ENCODE results near the gene PRSS38. TPM values are rescaled to one million over a fixed set of nuclear protein-coding genes. Genes with fewer than 3 reads are reported as not detected.

PRSS38 gene
- total and polyA plus RNA-seq, 2 experiments from 2014 or later: not detected

GRCh38 chr1:227785094-227785804 is 30.2 kb upstream of the PRSS38 start:
- DNase-seq (ENCODE audit: low spot score) (no peak), ATAC-seq (no peak)
- Histone ChIP-seq H3K4me3 (no peak overlapping the region), H3K27me3 (ENCODE audit: insufficient read depth) (peaks cover 38% of the 10 kb centered on the region), H3K27ac (ENCODE audit: low read depth) (no peak overlapping the region), H4K20me1 (replicated peaks; ENCODE audit: insufficient read depth) (no peaks in the 10 kb centered on the region; the same call in none of the 2 replicates), H3F3A (replicated peaks; ENCODE audit: low read depth) (peaks cover 4% of the 10 kb centered on the region; the same call in 1 of the 2 replicates), H3K36me3 (ENCODE audit: insufficient read depth) (no peaks in the 10 kb centered on the region), H3K4me2 (no peak overlapping the region), H3K79me2 (replicated peaks; ENCODE audit: insufficient read depth) (no peaks in the 10 kb centered on the region), H3K9me2 (ENCODE audit: insufficient read depth) (no peaks in the 10 kb centered on the region), H3K4me1 (ENCODE audit: insufficient read depth) (peaks cover 3% of the 10 kb centered on the region; the same call in 1 of the 2 replicates), H2AFZ (no peak overlapping the region)
- no peaks in the 10 kb centered on the region for H3K36me3 Mint-ChIP-seq (ENCODE audit: low read depth)
- H3K4me1 Mint-ChIP-seq: peaks cover 8% of the 10 kb centered on the region; the same call in 2 of the 3 replicates
- TF ChIP-seq EZH2 (IDR thresholded peaks at IDR 0.05; ENCODE audit: low read depth, unreplicated experiment) (no peak), POLR2AphosphoS5 (IDR thresholded peaks at IDR 0.05; ENCODE audit: low read depth) (no peak)
- no peaks in the 10 kb centered on the region for H3K9me3 Mint-ChIP-seq
- peaks cover 39% of the 10 kb centered on the region for H3K27me3 Mint-ChIP-seq (ENCODE audit: insufficient read depth, low read depth, poor library complexity)
- H3K4me3 Mint-ChIP-seq: no peak overlapping the region
- H3K27ac Mint-ChIP-seq: no peak overlapping the region

DNA sequence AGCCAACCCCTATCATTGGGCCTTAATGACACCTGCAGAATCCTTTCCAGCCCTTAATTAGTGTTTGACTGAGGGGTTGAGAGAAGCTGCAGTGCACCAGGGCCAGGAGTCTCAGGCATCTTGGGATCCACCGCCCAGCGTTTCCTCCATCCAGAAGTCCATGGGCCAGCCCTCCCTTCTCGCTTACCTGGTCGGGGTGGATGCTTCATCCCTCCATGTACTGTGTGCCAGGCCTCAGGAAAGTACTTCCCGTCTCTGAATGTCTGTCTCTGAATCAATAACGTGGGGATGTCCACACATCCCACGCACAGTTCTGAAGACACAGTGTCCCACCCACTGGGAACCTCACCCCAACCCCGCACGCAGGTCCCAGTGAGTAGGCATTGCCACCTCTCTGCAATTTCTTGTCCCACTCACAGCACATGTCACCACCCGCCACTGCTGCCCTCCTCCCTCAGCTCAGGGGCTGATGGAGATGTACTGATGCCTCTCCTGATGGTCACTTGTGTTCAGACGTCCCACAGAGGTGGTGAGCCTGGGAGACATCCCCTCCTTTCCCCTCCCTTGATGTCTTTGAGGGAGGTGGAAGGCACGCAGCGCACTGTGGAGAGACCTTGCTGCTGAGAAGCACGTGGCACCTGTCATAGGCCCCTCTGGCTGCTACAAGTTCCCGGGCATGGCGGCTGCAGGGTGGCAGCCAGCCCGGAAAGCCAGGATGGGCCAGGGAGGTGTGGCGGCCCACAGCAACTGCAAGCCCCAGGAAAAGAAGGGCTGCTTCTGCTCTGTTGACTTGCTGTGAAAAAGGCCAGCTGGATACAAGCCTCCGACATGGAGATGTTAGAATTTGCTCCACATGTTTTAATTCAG is 29.4 kb upstream of the PRSS38 start:
- H3K4me1 ChIP-seq (ENCODE audit: insufficient read depth): peaks cover 3% of the 10 kb centered on the region; the same call in 1 of the 2 replicates
- Mint-ChIP-seq H3K9me3 (no peaks in the 10 kb centered on the region), H3K4me1 (peaks cover 8% of the 10 kb centered on the region; the same call in 2 of the 3 replicates), H3K27me3 (ENCODE audit: insufficient read depth, low read depth, poor library complexity) (peaks cover 39% of the 10 kb centered on the region), H3K27ac (no peak overlapping the region), H3K4me3 (peak overlapping the region; percentile 50; the same call in 1 of the 3 replicates), H3K36me3 (ENCODE audit: low read depth) (no peaks in the 10 kb centered on the region)
- no peak for DNase-seq (ENCODE audit: low spot score)
- TF ChIP-seq STAT1 (IDR thresholded peaks at IDR 0.05; ENCODE audit: unreplicated experiment) (no peak), ZNF331 (CRISPR knock-in tag; IDR thresholded peaks at IDR 0.05; ENCODE audit: low read depth) (no peak), CTCF (conservative IDR thresholded peaks at IDR 0.05; ENCODE audit: low read depth in 2 of 2) (no peak), NANOG (IDR thresholded peaks at IDR 0.05; ENCODE audit: borderline replicate concordance) (no peak), JUNB (IDR thresholded peaks at IDR 0.05; ENCODE audit: unreplicated experiment) (no peak), REST (IDR thresholded peaks at IDR 0.05; ENCODE audit: unreplicated experiment) (no peak), ZNF114 (CRISPR knock-in tag; IDR thresholded peaks at IDR 0.05) (no peak), EZH2phosphoT487 (IDR thresholded peaks at IDR 0.05; ENCODE audit: unreplicated experiment) (no peak), POLR2AphosphoS5 (IDR thresholded peaks at IDR 0.05; ENCODE audit: low read depth) (no peak), EZH2 (IDR thresholded peaks at IDR 0.05; ENCODE audit: low read depth, unreplicated experiment) (no peak), CREB1 (CRISPR knock-in tag; IDR thresholded peaks at IDR 0.05; ENCODE audit: low read depth) (no peak)
- TF ChIP-seq, protein P1, sequence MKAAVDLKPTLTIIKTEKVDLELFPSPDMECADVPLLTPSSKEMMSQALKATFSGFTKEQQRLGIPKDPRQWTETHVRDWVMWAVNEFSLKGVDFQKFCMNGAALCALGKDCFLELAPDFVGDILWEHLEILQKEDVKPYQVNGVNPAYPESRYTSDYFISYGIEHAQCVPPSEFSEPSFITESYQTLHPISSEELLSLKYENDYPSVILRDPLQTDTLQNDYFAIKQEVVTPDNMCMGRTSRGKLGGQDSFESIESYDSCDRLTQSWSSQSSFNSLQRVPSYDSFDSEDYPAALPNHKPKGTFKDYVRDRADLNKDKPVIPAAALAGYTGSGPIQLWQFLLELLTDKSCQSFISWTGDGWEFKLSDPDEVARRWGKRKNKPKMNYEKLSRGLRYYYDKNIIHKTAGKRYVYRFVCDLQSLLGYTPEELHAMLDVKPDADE (IDR thresholded peaks at IDR 0.05): no peak
- H3K27me3 ChIP-seq (ENCODE audit: insufficient read depth): peaks cover 38% of the 10 kb centered on the region
- no peak for ATAC-seq
- no peaks in the 10 kb centered on the region for H3K79me2 ChIP-seq (replicated peaks; ENCODE audit: insufficient read depth)
- H3F3A ChIP-seq (replicated peaks; ENCODE audit: low read depth): peaks cover 4% of the 10 kb centered on the region; the same call in 1 of the 2 replicates
- H2AFZ ChIP-seq: no peak overlapping the region
- H4K20me1 ChIP-seq (replicated peaks; ENCODE audit: insufficient read depth): no peaks in the 10 kb centered on the region; the same call in none of the 2 replicates
- no peak overlapping the region for H3K4me2 ChIP-seq
- H3K36me3 ChIP-seq (ENCODE audit: insufficient read depth): no peaks in the 10 kb centered on the region
- H3K27ac ChIP-seq (ENCODE audit: low read depth): no peak overlapping the region
- no peak overlapping the region for H3K4me3 ChIP-seq
- no peaks in the 10 kb centered on the region for H3K9me2 ChIP-seq (ENCODE audit: insufficient read depth)
